PC-9 (cell line): ENCODE results near the gene NUP214. TPM values are rescaled to one million over a fixed set of nuclear protein-coding genes. Genes with fewer than 3 reads are reported as not detected.

Experiments used
- BruUV-seq: library from RNA; stranded (reverse); fragments of 400-500 nt; replicated peaks from 2 replicates; lab custom pipeline; 2021; lab: Mats Ljungman, UMichigan
- CTCF ChIA-PET: fragments of 300-600 bp; sonication (Branson Sonifier 250); formaldehyde crosslinking; loops from one replicate; lab custom pipeline; 2022; ENCODE audit warnings: antibody characterized with exemption; lab: Charles Lee
- POLR2A ChIA-PET: fragments of 300-600 bp; sonication (Branson Sonifier 250); formaldehyde crosslinking; loops from one replicate; lab custom pipeline; 2022; ENCODE audit warnings: antibody characterized with exemption; ENCODE audit not compliant: unreplicated experiment; lab: Charles Lee
- DNase-seq, 2 experiments: peaks; one replicate each; pipeline versions ENCODE4 v3.0.0 to v3.0.0-alpha.2; 2015 to 2022; ENCODE audit warnings: mixed read lengths in 1 of 2
- H2AFZ ChIP-seq: fragments of 200-600 bp; sonication (generic); 2 replicates; pipeline ENCODE4 v1.8.1; 2017; ENCODE audit warnings: antibody characterized with exemption
- H3F3A ChIP-seq: fragments of 200-600 bp; sonication (generic); 2 replicates; pipeline ENCODE4 v1.8.1; 2017; ENCODE audit warnings: antibody characterized with exemption, mild to moderate bottlenecking, low read depth; ENCODE audit not compliant: insufficient read depth
- H3K27ac ChIP-seq: fragments of 200-600 bp; sonication (generic); 2 replicates; pipeline ENCODE4 v1.6.1; 2016; ENCODE audit warnings: mixed run types
- H3K27me3 ChIP-seq: fragments of 200-600 bp; sonication (generic); 2 replicates; pipeline ENCODE4 v1.6.1; 2016; ENCODE audit warnings: low read depth, mixed run types; ENCODE audit not compliant: insufficient read depth
- H3K36me3 ChIP-seq: fragments of 200-600 bp; sonication (generic); 2 replicates; pipeline ENCODE4 v1.6.1; 2016; ENCODE audit warnings: low read depth, mixed run types
- H3K4me1 ChIP-seq: fragments of 200-600 bp; sonication (generic); replicated peaks from 2 replicates; pipeline ENCODE4 v1.6.1; 2016; ENCODE audit warnings: mixed run types; ENCODE audit not compliant: insufficient read depth
- H3K4me2 ChIP-seq: fragments of 200-600 bp; sonication (generic); 2 replicates; pipeline ENCODE4 v1.6.1; 2017; ENCODE audit warnings: mixed run types
- H3K4me3 ChIP-seq: fragments of 200-600 bp; sonication (generic); 2 replicates; pipeline ENCODE4 v1.6.1; 2016; ENCODE audit warnings: mixed run types
- H3K79me2 ChIP-seq: fragments of 200-600 bp; sonication (generic); 2 replicates; pipeline ENCODE4 v1.6.1; 2017; ENCODE audit warnings: low read depth, mixed run types
- H3K9me2 ChIP-seq: fragments of 200-600 bp; sonication (generic); 2 replicates; pipeline ENCODE4 v1.8.1; 2017; ENCODE audit warnings: mild to moderate bottlenecking; ENCODE audit not compliant: insufficient read depth
- H3K9me3 ChIP-seq: fragments of 200-600 bp; sonication (generic); 2 replicates; pipeline ENCODE4 v1.8.1; 2016; ENCODE audit warnings: low read depth; ENCODE audit not compliant: insufficient read depth
- H4K20me1 ChIP-seq: fragments of 200-600 bp; sonication (generic); 2 replicates; pipeline ENCODE4 v1.8.1; 2017; ENCODE audit not compliant: insufficient read depth
- EZH2 ChIP-seq: fragments of 200-600 bp; sonication (generic); IDR thresholded peaks from 2 replicates; pipeline ENCODE4 v1.8.0; 2017; ENCODE audit warnings: antibody characterized with exemption, low read depth
- intact Hi-C: fragments of 100-400 bp; cut with micrococcal nuclease; formaldehyde crosslinking; loops from one replicate; pipeline ENCODE4 v1.10.0; 2022; ENCODE audit not compliant: unreplicated experiment
- total RNA-seq: library from RNA; stranded (reverse); gene quantifications from 2 replicates; pipeline ENCODE4 v1.2.3, GENCODE V29; 2021
- TF ChIP-seq, protein P1 (sequence below): fragments of 200-600 bp; sonication (generic); conservative IDR thresholded peaks from 2 replicates; pipeline ENCODE4 v1.6.1; 2017; ENCODE audit warnings: mixed run types, antibody characterized with exemption, mild to moderate bottlenecking, moderate library complexity

NUP214 gene
- total RNA-seq, 1 experiment from 2014 or later: 59.0 TPM

- Histone ChIP-seq H3K9me2 (no peaks in the 10 kb centered on the region), H3K9me3 (no peaks in the 10 kb centered on the region), H4K20me1 (no peaks in the 10 kb centered on the region; the same call in 1 of the 2 replicates), H3K27me3 (no peaks in the 10 kb centered on the region), H3F3A (peaks cover 9% of the 10 kb centered on the region; the same call in 1 of the 2 replicates), H3K4me2 (peak overlapping the region; percentile 36), H3K36me3 (no peaks in the 10 kb centered on the region), H3K4me1 (peaks cover 21% of the 10 kb centered on the region), H3K4me3 (no peak overlapping the region), H3K27ac (no peak overlapping the region), H2AFZ (no peak overlapping the region), H3K79me2 (0 out of 2 replicates have a peak, but pooled peaks cover under 1% of the 10 kb centered on the region)
- intact Hi-C loops: loop anchor here (1.0 kb wide), 1 partner anchor 10 kb away; no protein-coding TSS in a partner anchor
- no TSS peak for BruUV-seq
- DNase-seq: no peak
- ChIA-PET CTCF (no interaction called here), POLR2A (no interaction called here)
- TF ChIP-seq, protein P1, sequence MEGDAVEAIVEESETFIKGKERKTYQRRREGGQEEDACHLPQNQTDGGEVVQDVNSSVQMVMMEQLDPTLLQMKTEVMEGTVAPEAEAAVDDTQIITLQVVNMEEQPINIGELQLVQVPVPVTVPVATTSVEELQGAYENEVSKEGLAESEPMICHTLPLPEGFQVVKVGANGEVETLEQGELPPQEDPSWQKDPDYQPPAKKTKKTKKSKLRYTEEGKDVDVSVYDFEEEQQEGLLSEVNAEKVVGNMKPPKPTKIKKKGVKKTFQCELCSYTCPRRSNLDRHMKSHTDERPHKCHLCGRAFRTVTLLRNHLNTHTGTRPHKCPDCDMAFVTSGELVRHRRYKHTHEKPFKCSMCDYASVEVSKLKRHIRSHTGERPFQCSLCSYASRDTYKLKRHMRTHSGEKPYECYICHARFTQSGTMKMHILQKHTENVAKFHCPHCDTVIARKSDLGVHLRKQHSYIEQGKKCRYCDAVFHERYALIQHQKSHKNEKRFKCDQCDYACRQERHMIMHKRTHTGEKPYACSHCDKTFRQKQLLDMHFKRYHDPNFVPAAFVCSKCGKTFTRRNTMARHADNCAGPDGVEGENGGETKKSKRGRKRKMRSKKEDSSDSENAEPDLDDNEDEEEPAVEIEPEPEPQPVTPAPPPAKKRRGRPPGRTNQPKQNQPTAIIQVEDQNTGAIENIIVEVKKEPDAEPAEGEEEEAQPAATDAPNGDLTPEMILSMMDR: no peak
- TF ChIP-seq EZH2: no peak
Observed at GRCh38 chr9:131092030-131092429, 33.4 kb upstream of the NUP214 start.

GRCh38 chr9:131092548-131093440 lies 32.6 kb upstream of the NUP214 start:
- Histone ChIP-seq H3K4me2 (peak overlapping the region; percentile 36), H3K4me1 (peaks cover 28% of the 10 kb centered on the region), H3K36me3 (no peaks in the 10 kb centered on the region), H3K27me3 (no peaks in the 10 kb centered on the region), H2AFZ (no peak overlapping the region), H3K27ac (no peak overlapping the region), H3K9me2 (no peaks in the 10 kb centered on the region), H3K4me3 (no peak overlapping the region), H4K20me1 (peaks cover 8% of the 10 kb centered on the region; the same call in 1 of the 2 replicates), H3K79me2 (0 out of 2 replicates have a peak, but pooled peaks cover 4% of the 10 kb centered on the region), H3F3A (peaks cover 17% of the 10 kb centered on the region; the same call in 1 of the 2 replicates), H3K9me3 (no peaks in the 10 kb centered on the region)
- peak; percentile 63 to 81 for DNase-seq
- ChIA-PET POLR2A (no interaction called here), CTCF (interaction anchor here (0.6 to 0.7 kb wide), 2 partner anchors 23 to 33 kb away, joined by 5 to 7 read pairs; partner anchors contain the start of gene NUP214)
- intact Hi-C loops: loop anchor here (1.0 kb wide), 1 partner anchor 10 kb away; no protein-coding TSS in a partner anchor
- no peak for TF ChIP-seq EZH2
- TF ChIP-seq, protein P1: no peak
- BruUV-seq: no TSS peak

GRCh38 chr9:131094015-131094414 lies 31.4 kb upstream of the NUP214 start:
- H3K4me1 ChIP-seq: peaks cover 28% of the 10 kb centered on the region
- H3F3A ChIP-seq: peaks cover 17% of the 10 kb centered on the region; the same call in 1 of the 2 replicates
- no peak overlapping the region for H2AFZ ChIP-seq
- H3K9me3 ChIP-seq: no peaks in the 10 kb centered on the region
- H4K20me1 ChIP-seq: peaks cover 14% of the 10 kb centered on the region; the same call in 1 of the 2 replicates
- BruUV-seq: no TSS peak
- H3K4me3 ChIP-seq: no peak overlapping the region
- 0 out of 2 replicates have a peak, but pooled peaks cover 4% of the 10 kb centered on the region for H3K79me2 ChIP-seq
- intact Hi-C loops: no loop called here
- H3K27me3 ChIP-seq: no peaks in the 10 kb centered on the region
- H3K36me3 ChIP-seq: no peaks in the 10 kb centered on the region
- H3K4me2 ChIP-seq: no peak overlapping the region
- H3K27ac ChIP-seq: no peak overlapping the region
- H3K9me2 ChIP-seq: no peaks in the 10 kb centered on the region
- ChIA-PET CTCF (interaction anchor here (1.4 kb wide), 1 partner anchor 37 kb away, joined by 4 read pairs; no protein-coding TSS in a partner anchor), POLR2A (interaction anchor here (0.5 kb wide), 1 partner anchor 9 kb away, joined by 18 read pairs; no protein-coding TSS in a partner anchor)
- no peak for DNase-seq
- no peak for TF ChIP-seq EZH2
- TF ChIP-seq, protein P1: no peak
